HEK293 (cell line): ENCODE data around the gene SLC6A16.

Source experiments
- BCL11B ChIP-seq: fragments of 450-650 bp; formaldehyde crosslinking; IDR thresholded peaks from 2 replicates; pipeline ENCODE4 v1.5.1; 2016; ENCODE audit warnings: low read depth, missing biosample characterization, missing genetic modification characterization
- GFI1B ChIP-seq: fragments of 450-650 bp; formaldehyde crosslinking; IDR thresholded peaks from 2 replicates; pipeline ENCODE4 v1.5.1; 2016; ENCODE audit warnings: missing biosample characterization, missing genetic modification characterization
- IKZF3 ChIP-seq: fragments of 450-650 bp; IDR thresholded peaks from 2 replicates; pipeline ENCODE4 v1.5.0; 2018; ENCODE audit warnings: missing biosample characterization, mild to moderate bottlenecking, missing genetic modification characterization, moderate library complexity
- PRDM1 ChIP-seq: fragments of 450-650 bp; formaldehyde crosslinking; IDR thresholded peaks from 2 replicates; pipeline ENCODE4; 2016; ENCODE audit warnings: missing biosample characterization, missing genetic modification characterization
- WT1 ChIP-seq: fragments of 450-650 bp; formaldehyde crosslinking; IDR thresholded peaks from 2 replicates; pipeline ENCODE4 v1.5.1; 2016; ENCODE audit warnings: missing biosample characterization, missing genetic modification characterization
- ZBTB1 ChIP-seq: fragments of 450-650 bp; formaldehyde crosslinking; IDR thresholded peaks from 2 replicates; pipeline ENCODE4 v1.5.1; 2016; ENCODE audit warnings: missing biosample characterization, missing genetic modification characterization
- ZBTB26 ChIP-seq: fragments of 450-650 bp; formaldehyde crosslinking; optimal IDR thresholded peaks from 2 replicates; pipeline ENCODE3; 2016; ENCODE audit warnings: missing biosample characterization, mild to moderate bottlenecking, missing genetic modification characterization
- ZBTB8A ChIP-seq: fragments of 450-650 bp; formaldehyde crosslinking; IDR thresholded peaks from 2 replicates; pipeline ENCODE4 v1.5.1; 2016; ENCODE audit warnings: missing biosample characterization, missing genetic modification characterization
- ZNF132 ChIP-seq: fragments of 450-650 bp; formaldehyde crosslinking; IDR thresholded peaks from 2 replicates; pipeline ENCODE4 v1.5.1; 2017; ENCODE audit warnings: missing biosample characterization, missing genetic modification characterization, borderline replicate concordance
- ZNF211 ChIP-seq: fragments of 450-650 bp; formaldehyde crosslinking; IDR thresholded peaks from 2 replicates; pipeline ENCODE4 v1.5.1; 2016; ENCODE audit warnings: low read depth, missing biosample characterization, missing genetic modification characterization
- ZNF214 ChIP-seq: fragments of 450-650 bp; formaldehyde crosslinking; IDR thresholded peaks from 2 replicates; pipeline ENCODE4 v1.5.1; 2017; ENCODE audit warnings: missing biosample characterization, mild to moderate bottlenecking, missing genetic modification characterization, borderline replicate concordance
- ZNF426 ChIP-seq: fragments of 450-650 bp; formaldehyde crosslinking; IDR thresholded peaks from 2 replicates; pipeline ENCODE4 v1.5.1; 2017; ENCODE audit warnings: missing biosample characterization, missing genetic modification characterization, mild to moderate bottlenecking, inconsistent platforms, moderate library complexity
- ZSCAN30 ChIP-seq: fragments of 450-650 bp; IDR thresholded peaks from 2 replicates; pipeline ENCODE4 v1.5.1; 2018; ENCODE audit warnings: missing biosample characterization, mild to moderate bottlenecking, missing genetic modification characterization, moderate library complexity
- TF ChIP-seq, protein P1 (sequence below): fragments of 450-650 bp; formaldehyde crosslinking; IDR thresholded peaks from 2 replicates; pipeline ENCODE4 v1.5.1; 2016; ENCODE audit warnings: missing biosample characterization, missing genetic modification characterization
- TF ChIP-seq, protein P2 (sequence below): fragments of 450-650 bp; formaldehyde crosslinking; IDR thresholded peaks from 2 replicates; pipeline ENCODE4 v1.5.1; 2016; ENCODE audit warnings: missing biosample characterization, missing genetic modification characterization, low read depth
- TF ChIP-seq, protein P3 (sequence below): fragments of 450-650 bp; formaldehyde crosslinking; IDR thresholded peaks from 2 replicates; pipeline ENCODE4 v1.5.1; 2016; ENCODE audit warnings: missing biosample characterization, missing genetic modification characterization, borderline replicate concordance

Gene SLC6A16

GRCh38 chr19:49363268-49364082 lies 38.5 kb upstream of the SLC6A16 start, which contains the start of gene DKKL1 (continued):
- TF ChIP-seq ZBTB8A (tag by site-specific recombination) (peak; percentile 38; the same call in 1 of the 2 replicates), ZSCAN30 (no peak), ZNF426 (tag by site-specific recombination) (no peak), WT1 (no peak), BCL11B (tag by site-specific recombination) (peak; percentile 18; the same call in 1 of the 2 replicates), ZNF214 (tag by site-specific recombination) (no peak), PRDM1 (tag by site-specific recombination) (peak; percentile 85), ZBTB1 (tag by site-specific recombination) (no peak), IKZF3 (tag by site-specific recombination) (peak; percentile 89), GFI1B (tag by site-specific recombination) (no peak), ZNF211 (no peak), ZNF132 (tag by site-specific recombination) (no peak), ZBTB26 (tag by site-specific recombination) (peak; percentile 16)
- TF ChIP-seq, protein P1, sequence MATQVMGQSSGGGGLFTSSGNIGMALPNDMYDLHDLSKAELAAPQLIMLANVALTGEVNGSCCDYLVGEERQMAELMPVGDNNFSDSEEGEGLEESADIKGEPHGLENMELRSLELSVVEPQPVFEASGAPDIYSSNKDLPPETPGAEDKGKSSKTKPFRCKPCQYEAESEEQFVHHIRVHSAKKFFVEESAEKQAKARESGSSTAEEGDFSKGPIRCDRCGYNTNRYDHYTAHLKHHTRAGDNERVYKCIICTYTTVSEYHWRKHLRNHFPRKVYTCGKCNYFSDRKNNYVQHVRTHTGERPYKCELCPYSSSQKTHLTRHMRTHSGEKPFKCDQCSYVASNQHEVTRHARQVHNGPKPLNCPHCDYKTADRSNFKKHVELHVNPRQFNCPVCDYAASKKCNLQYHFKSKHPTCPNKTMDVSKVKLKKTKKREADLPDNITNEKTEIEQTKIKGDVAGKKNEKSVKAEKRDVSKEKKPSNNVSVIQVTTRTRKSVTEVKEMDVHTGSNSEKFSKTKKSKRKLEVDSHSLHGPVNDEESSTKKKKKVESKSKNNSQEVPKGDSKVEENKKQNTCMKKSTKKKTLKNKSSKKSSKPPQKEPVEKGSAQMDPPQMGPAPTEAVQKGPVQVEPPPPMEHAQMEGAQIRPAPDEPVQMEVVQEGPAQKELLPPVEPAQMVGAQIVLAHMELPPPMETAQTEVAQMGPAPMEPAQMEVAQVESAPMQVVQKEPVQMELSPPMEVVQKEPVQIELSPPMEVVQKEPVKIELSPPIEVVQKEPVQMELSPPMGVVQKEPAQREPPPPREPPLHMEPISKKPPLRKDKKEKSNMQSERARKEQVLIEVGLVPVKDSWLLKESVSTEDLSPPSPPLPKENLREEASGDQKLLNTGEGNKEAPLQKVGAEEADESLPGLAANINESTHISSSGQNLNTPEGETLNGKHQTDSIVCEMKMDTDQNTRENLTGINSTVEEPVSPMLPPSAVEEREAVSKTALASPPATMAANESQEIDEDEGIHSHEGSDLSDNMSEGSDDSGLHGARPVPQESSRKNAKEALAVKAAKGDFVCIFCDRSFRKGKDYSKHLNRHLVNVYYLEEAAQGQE (tag by site-specific recombination) = no peak
- TF ChIP-seq, protein P2, sequence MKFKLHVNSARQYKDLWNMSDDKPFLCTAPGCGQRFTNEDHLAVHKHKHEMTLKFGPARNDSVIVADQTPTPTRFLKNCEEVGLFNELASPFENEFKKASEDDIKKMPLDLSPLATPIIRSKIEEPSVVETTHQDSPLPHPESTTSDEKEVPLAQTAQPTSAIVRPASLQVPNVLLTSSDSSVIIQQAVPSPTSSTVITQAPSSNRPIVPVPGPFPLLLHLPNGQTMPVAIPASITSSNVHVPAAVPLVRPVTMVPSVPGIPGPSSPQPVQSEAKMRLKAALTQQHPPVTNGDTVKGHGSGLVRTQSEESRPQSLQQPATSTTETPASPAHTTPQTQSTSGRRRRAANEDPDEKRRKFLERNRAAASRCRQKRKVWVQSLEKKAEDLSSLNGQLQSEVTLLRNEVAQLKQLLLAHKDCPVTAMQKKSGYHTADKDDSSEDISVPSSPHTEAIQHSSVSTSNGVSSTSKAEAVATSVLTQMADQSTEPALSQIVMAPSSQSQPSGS (tag by site-specific recombination) = no peak
- TF ChIP-seq, protein P3, sequence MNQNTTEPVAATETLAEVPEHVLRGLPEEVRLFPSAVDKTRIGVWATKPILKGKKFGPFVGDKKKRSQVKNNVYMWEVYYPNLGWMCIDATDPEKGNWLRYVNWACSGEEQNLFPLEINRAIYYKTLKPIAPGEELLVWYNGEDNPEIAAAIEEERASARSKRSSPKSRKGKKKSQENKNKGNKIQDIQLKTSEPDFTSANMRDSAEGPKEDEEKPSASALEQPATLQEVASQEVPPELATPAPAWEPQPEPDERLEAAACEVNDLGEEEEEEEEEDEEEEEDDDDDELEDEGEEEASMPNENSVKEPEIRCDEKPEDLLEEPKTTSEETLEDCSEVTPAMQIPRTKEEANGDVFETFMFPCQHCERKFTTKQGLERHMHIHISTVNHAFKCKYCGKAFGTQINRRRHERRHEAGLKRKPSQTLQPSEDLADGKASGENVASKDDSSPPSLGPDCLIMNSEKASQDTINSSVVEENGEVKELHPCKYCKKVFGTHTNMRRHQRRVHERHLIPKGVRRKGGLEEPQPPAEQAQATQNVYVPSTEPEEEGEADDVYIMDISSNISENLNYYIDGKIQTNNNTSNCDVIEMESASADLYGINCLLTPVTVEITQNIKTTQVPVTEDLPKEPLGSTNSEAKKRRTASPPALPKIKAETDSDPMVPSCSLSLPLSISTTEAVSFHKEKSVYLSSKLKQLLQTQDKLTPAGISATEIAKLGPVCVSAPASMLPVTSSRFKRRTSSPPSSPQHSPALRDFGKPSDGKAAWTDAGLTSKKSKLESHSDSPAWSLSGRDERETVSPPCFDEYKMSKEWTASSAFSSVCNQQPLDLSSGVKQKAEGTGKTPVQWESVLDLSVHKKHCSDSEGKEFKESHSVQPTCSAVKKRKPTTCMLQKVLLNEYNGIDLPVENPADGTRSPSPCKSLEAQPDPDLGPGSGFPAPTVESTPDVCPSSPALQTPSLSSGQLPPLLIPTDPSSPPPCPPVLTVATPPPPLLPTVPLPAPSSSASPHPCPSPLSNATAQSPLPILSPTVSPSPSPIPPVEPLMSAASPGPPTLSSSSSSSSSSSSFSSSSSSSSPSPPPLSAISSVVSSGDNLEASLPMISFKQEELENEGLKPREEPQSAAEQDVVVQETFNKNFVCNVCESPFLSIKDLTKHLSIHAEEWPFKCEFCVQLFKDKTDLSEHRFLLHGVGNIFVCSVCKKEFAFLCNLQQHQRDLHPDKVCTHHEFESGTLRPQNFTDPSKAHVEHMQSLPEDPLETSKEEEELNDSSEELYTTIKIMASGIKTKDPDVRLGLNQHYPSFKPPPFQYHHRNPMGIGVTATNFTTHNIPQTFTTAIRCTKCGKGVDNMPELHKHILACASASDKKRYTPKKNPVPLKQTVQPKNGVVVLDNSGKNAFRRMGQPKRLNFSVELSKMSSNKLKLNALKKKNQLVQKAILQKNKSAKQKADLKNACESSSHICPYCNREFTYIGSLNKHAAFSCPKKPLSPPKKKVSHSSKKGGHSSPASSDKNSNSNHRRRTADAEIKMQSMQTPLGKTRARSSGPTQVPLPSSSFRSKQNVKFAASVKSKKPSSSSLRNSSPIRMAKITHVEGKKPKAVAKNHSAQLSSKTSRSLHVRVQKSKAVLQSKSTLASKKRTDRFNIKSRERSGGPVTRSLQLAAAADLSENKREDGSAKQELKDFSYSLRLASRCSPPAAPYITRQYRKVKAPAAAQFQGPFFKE = no peak
